AG10803 (cell line): Measurements from ENCODE around the gene BICD1.

ENCODE experiments used
- DNase-seq: peaks from one replicate; pipeline ENCODE4 v3.0.0; 2010; ENCODE audit warnings: low read depth
- H3K4me3 ChIP-seq: 2 replicates; pipeline ENCODE4 v1.5.1; 2011; ENCODE audit warnings: mild to moderate bottlenecking, low read length, control low read depth
- TF ChIP-seq, protein P1 (sequence below): conservative IDR thresholded peaks from 2 replicates; pipeline ENCODE4 v1.5.1; 2011; ENCODE audit warnings: mild to moderate bottlenecking, low read length, control low read depth, inconsistent platforms

The BICD1 gene

DNA sequence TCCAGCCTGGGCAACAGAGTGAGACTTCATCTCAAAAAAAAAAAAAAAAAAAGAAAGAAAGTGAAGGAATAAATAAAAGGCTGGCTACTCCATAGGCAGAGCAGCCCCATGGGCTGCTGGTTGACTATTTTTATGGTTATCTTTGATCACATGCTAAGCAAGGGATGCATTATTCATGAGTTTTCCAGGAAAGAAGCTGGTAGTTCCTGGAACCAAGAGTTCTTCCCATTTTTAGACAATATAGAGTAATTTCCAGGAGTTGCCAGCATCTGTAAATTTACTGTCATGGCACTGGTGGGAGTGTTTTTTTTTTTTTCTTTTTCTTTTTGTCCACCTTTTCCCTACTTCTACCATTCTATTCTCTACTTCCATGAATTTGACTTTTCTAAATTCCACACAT is 316.9 kb downstream of the BICD1 start:
- H3K4me3 ChIP-seq, result no peak overlapping the region
- no peak for DNase-seq
- TF ChIP-seq, protein P1, sequence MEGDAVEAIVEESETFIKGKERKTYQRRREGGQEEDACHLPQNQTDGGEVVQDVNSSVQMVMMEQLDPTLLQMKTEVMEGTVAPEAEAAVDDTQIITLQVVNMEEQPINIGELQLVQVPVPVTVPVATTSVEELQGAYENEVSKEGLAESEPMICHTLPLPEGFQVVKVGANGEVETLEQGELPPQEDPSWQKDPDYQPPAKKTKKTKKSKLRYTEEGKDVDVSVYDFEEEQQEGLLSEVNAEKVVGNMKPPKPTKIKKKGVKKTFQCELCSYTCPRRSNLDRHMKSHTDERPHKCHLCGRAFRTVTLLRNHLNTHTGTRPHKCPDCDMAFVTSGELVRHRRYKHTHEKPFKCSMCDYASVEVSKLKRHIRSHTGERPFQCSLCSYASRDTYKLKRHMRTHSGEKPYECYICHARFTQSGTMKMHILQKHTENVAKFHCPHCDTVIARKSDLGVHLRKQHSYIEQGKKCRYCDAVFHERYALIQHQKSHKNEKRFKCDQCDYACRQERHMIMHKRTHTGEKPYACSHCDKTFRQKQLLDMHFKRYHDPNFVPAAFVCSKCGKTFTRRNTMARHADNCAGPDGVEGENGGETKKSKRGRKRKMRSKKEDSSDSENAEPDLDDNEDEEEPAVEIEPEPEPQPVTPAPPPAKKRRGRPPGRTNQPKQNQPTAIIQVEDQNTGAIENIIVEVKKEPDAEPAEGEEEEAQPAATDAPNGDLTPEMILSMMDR, result no peak

DNA sequence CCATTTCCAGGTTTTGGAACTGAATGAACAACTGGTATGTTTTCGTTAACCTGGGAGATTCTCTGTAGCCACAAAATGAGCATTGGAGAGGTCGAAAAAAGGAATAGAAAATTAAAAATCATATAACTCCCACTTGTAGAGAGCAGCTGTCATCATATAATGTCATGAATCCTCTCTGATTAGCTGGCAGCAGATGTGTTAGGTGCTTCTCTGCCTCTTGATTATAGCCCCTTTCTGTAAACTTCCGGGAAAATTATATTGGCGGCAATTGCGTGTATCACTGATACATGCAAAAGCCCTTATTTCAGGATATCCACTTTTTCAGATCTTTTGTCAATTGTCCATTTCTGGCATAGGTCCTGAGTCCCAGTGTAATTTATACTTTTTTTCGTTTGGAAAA is 324.4 kb downstream of the BICD1 start:
- H3K4me3 ChIP-seq, result no peak overlapping the region
- no peak for DNase-seq
- TF ChIP-seq, protein P1, result no peak
